Measurements from ENCODE around the gene NOC4L. TPM values are rescaled to one million over a fixed set of nuclear protein-coding genes. Genes with fewer than 3 reads are reported as not detected.

Gene NOC4L
- total and polyA plus RNA-seq, 2 donors (not counting 3 experiments of a cell fraction or from before 2014, with no cell fraction given), result 19.4 to 29.4 TPM

DNA sequence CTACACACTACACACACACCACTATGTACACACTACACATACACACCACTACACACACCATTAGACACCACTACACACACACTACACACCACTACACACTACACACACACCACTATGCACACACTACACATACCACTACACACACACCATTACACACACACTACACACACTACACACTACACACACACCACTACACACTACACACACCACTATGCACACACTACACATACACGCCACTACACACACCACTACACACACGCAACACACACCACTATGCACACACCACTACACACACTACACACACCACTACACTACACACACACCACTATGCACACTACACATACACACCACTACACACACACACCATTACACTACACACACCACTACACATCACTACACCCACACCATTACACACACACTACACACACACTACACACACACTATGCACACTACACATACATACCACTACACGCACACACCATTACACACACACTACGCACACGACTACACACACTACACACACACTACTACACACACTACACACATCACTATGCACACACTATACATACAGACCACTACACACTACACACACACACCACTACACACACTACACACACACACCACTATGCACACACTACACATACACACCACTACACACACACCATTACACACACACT lies 13.6 kb downstream of the NOC4L start:
- Histone ChIP-seq H3K9ac (replicated peaks; ENCODE audit: extremely low read depth, insufficient read depth, low read length) (no peak overlapping the region), H3K4me2 (ENCODE audit: insufficient read depth, low read length) (no peak overlapping the region), H3K9me3 (replicated peaks; ENCODE audit: control insufficient read depth, insufficient read depth, low read length) (no peaks in the 10 kb centered on the region), H3K27ac (ENCODE audit: insufficient read depth, low read depth, low read length) (no peak overlapping the region), H3K4me1 (ENCODE audit: control insufficient read depth, extremely low read depth, insufficient read depth, low read length) (no peaks in the 10 kb centered on the region), H3K79me2 (ENCODE audit: control insufficient read depth, insufficient read depth, low read length) (no peaks in the 10 kb centered on the region), H3K36me3 (ENCODE audit: control insufficient read depth in 2 of 2, extremely low read depth in 1 of 2, insufficient read depth in 2 of 2, low read length in 2 of 2) (peaks cover 0 to 2% of the 10 kb centered on the region in 2 experiments), H4K20me1 (replicated peaks; ENCODE audit: control insufficient read depth, extremely low read depth, insufficient read depth, low read length) (no peaks in the 10 kb centered on the region), H3K27me3 (ENCODE audit: control insufficient read depth in 2 of 2, insufficient read depth in 2 of 2, low read length in 2 of 2) (no peaks in the 10 kb centered on the region), H3K9me1 (replicated peaks; ENCODE audit: control insufficient read depth, extremely low read depth, insufficient read depth, low read length) (no peaks in the 10 kb centered on the region), H2AFZ (ENCODE audit: low read depth, low read length) (no peak overlapping the region), H3K4me3 (replicated peaks in 1 of 3; ENCODE audit: insufficient read depth in 1 of 3, low read depth in 1 of 3, low read length in 3 of 3) (no peak overlapping the region)
- FAIRE-seq (peak; percentile 62), DNase-seq (ENCODE audit: low read depth, low spot score) (no peak)
- dilution Hi-C loops (cut with MboI; ENCODE audit: extremely low pct_ligation_motif_present, low sequenced_read_pairs), result no loop called here
- no TSS peak for BruUV-seq (replicated peaks)
- ChIA-PET CTCF (interaction anchor here (1.3 kb wide), 1 partner anchor 61 kb away, joined by 3 read pairs; no protein-coding TSS in a partner anchor), POLR2A (no interaction called here)
- no peak for TF ChIP-seq EZH2 (IDR thresholded peaks at IDR 0.05; ENCODE audit: borderline replicate concordance, low read depth, low read length, severe bottlenecking)
- TF ChIP-seq JUN (IDR thresholded peaks at IDR 0.05; ENCODE audit: borderline replicate concordance, insufficient read depth, insufficient read length, low read depth), result no peak
- TF ChIP-seq GATA2 (IDR thresholded peaks at IDR 0.05; ENCODE audit: insufficient read depth, insufficient read length, low read depth, low read length), result no peak
- no peak for TF ChIP-seq MYC (IDR thresholded peaks at IDR 0.05; ENCODE audit: low read depth, low read length)
- TF ChIP-seq, protein P1, sequence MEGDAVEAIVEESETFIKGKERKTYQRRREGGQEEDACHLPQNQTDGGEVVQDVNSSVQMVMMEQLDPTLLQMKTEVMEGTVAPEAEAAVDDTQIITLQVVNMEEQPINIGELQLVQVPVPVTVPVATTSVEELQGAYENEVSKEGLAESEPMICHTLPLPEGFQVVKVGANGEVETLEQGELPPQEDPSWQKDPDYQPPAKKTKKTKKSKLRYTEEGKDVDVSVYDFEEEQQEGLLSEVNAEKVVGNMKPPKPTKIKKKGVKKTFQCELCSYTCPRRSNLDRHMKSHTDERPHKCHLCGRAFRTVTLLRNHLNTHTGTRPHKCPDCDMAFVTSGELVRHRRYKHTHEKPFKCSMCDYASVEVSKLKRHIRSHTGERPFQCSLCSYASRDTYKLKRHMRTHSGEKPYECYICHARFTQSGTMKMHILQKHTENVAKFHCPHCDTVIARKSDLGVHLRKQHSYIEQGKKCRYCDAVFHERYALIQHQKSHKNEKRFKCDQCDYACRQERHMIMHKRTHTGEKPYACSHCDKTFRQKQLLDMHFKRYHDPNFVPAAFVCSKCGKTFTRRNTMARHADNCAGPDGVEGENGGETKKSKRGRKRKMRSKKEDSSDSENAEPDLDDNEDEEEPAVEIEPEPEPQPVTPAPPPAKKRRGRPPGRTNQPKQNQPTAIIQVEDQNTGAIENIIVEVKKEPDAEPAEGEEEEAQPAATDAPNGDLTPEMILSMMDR (IDR thresholded peaks at IDR 0.05; ENCODE audit: extremely low read depth in 1 of 2, insufficient read depth in 1 of 2, low read depth in 1 of 2, low read length in 2 of 2), result no peak
- TF ChIP-seq MAX (IDR thresholded peaks at IDR 0.05; ENCODE audit: insufficient read depth, insufficient read length), result no peak
- no peak for TF ChIP-seq POLR2AphosphoS5 (IDR thresholded peaks at IDR 0.05; ENCODE audit: insufficient read depth, low read depth, low read length)
- no peak for TF ChIP-seq POLR2A (IDR thresholded peaks at IDR 0.05; ENCODE audit: low read depth, low read length)
- TF ChIP-seq FOS (IDR thresholded peaks at IDR 0.05; ENCODE audit: borderline replicate concordance, insufficient read depth, low read length), result no peak
- intact Hi-C loops (cut with micrococcal nuclease), result no loop called here
